Measurements from ENCODE around the gene DMRT3. TPM values are rescaled to one million over a fixed set of nuclear protein-coding genes. Genes with fewer than 3 reads are reported as not detected.

Gene DMRT3
- polyA plus RNA-seq, 1 experiment, result not detected

DNA sequence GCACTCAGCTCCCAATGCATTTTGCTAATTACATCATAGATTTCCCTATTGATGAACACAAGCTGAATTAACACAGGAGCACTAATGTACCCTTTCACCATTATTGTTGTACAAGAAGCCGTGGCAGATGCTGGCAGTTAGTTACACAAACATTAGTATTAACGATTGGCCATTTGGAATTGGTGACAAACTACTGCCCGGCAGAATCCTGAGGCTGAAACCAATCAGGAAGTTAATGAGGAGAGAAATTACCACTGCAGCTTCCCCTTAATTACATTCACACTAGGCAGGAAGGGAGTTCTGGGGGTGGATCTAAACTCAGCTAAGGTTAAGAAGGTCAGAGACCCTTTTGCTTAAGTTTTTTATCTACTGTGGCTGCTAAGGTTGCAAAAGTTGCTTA is 9.6 kb upstream of the DMRT3 start:
- Histone ChIP-seq H3K4me3 (ENCODE audit: low read depth, low read length) (no peak overlapping the region), H3K36me3 (ENCODE audit: control insufficient read depth, insufficient read depth, low read length) (no peaks in the 10 kb centered on the region), H3K27me3 (ENCODE audit: control insufficient read depth, insufficient read depth, low read length) (peaks cover 22% of the 10 kb centered on the region)
- no peak for DNase-seq (ENCODE audit: low read depth)
- TF ChIP-seq, protein P1, sequence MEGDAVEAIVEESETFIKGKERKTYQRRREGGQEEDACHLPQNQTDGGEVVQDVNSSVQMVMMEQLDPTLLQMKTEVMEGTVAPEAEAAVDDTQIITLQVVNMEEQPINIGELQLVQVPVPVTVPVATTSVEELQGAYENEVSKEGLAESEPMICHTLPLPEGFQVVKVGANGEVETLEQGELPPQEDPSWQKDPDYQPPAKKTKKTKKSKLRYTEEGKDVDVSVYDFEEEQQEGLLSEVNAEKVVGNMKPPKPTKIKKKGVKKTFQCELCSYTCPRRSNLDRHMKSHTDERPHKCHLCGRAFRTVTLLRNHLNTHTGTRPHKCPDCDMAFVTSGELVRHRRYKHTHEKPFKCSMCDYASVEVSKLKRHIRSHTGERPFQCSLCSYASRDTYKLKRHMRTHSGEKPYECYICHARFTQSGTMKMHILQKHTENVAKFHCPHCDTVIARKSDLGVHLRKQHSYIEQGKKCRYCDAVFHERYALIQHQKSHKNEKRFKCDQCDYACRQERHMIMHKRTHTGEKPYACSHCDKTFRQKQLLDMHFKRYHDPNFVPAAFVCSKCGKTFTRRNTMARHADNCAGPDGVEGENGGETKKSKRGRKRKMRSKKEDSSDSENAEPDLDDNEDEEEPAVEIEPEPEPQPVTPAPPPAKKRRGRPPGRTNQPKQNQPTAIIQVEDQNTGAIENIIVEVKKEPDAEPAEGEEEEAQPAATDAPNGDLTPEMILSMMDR (IDR thresholded peaks at IDR 0.05; ENCODE audit: insufficient read depth, low read depth, low read length), result no peak
- CTCF ChIA-PET, result interaction anchor here (0.7 to 1.1 kb wide), 2 partner anchors 16 to 36 kb away, joined by 3 to 5 read pairs; no protein-coding TSS in a partner anchor
- POLR2A ChIA-PET, result no interaction called here

DNA sequence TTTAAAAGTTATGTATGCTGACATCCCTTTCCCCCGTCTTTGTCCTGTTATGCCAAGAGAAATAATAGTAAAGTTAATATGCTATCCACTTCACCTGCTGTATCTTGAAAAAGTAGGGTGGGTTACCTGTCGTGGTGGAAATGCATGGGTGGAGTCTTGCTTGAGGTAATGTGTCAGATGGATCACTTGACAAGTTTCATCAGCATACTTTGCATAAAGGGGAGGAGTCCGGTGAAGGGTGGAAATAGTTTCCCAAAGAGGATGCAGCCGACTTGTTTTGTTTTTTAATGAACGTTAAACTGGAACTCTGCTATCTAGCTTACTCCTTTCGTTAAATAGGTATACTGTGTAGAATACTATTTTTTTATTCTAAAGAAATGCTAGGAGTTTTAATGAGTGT is 9.0 kb upstream of the DMRT3 start:
- Histone ChIP-seq H3K36me3 (ENCODE audit: control insufficient read depth, insufficient read depth, low read length) (no peaks in the 10 kb centered on the region), H3K4me3 (ENCODE audit: low read depth, low read length) (no peak overlapping the region), H3K27me3 (ENCODE audit: control insufficient read depth, insufficient read depth, low read length) (peaks cover 27% of the 10 kb centered on the region)
- CTCF ChIA-PET, result no interaction called here
- no peak for DNase-seq (ENCODE audit: low read depth)
- TF ChIP-seq, protein P1 (IDR thresholded peaks at IDR 0.05; ENCODE audit: insufficient read depth, low read depth, low read length), result no peak
- POLR2A ChIA-PET, result no interaction called here

DNA sequence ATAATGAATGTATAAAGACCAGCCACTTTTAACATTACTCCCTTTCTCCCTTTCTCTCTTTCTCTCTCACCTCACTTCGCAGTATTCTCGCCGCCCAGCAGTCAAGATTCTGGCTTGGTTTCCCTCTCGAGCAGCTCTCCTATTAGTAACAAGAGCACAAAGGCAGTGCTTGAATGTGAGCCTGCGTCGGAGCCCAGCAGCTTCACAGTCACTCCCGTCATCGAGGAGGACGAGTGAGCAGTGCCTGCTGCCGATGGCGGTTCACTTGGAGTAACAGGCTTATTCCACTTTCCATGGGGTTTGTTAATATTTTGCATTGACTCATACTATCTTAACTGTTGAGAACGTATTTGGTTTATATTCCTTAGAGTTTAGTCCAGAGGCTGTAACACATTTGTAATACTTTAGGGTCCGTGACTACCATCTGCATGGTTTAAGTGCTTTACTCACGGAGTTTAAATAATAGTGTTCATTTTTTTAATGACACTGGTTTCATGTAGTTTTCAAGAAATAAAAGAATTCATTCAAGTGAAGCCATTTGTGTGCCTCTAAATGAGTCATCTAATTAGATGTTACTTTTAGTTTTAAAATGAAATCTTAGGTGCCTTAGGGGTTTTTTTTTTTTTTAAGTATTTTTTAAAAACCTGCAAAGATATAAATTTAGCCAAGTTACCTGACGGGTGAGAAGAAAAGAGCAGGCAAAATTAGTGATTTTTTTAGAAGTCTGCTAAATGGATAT is 8.4 kb upstream of the DMRT3 start:
- H3K36me3 ChIP-seq (ENCODE audit: control insufficient read depth, insufficient read depth, low read length), result no peaks in the 10 kb centered on the region
- DNase-seq (ENCODE audit: low read depth), result no peak
- ChIA-PET POLR2A (no interaction called here), CTCF (no interaction called here)
- TF ChIP-seq, protein P1 (IDR thresholded peaks at IDR 0.05; ENCODE audit: insufficient read depth, low read depth, low read length), result no peak
- no peak overlapping the region for H3K4me3 ChIP-seq (ENCODE audit: low read depth, low read length)
- H3K27me3 ChIP-seq (ENCODE audit: control insufficient read depth, insufficient read depth, low read length), result peaks cover 33% of the 10 kb centered on the region

DNA sequence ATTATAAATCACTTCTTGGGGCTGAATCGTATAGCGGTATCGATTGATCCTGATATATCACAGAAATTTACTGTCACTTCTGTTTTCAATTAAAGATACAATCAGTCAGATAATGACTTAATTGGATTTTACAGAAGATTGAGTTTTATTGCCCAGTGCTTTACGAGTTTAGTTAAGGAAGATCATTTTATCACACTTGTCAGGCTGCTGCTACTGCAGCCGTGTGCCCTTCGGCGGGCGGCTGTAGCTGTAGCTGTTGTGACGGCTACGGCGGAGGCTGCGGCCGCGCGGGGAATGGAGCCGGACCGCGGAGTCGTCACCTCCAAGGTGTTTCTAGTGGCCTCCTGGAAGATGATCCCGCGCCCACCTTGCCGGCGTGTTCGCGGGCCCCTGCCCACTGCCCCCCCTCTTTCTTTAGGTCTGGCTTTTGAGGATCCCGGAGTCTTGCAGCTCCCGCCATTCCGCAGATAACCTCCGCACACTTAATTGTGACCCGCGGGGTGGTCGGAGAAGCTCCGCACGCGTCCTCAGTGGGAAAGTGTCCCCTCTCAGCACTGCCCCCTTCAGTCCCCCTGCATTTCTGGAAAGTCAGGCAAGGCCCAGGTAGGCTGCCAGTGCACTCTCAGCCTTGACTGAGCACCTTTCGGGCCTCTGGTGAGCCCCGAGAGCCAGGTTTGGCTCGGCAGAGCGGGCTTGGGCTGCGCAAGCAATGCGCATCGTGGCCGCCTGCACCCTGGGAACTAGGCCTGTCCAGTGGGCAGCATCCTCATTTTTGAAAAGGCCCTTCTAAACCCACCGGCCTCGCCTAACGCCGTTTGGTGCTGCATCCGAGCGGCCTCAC is 6.9 kb upstream of the DMRT3 start:
- ChIA-PET CTCF (no interaction called here), POLR2A (no interaction called here)
- no peak for DNase-seq (ENCODE audit: low read depth)
- TF ChIP-seq, protein P1 (IDR thresholded peaks at IDR 0.05; ENCODE audit: insufficient read depth, low read depth, low read length), result no peak
- Histone ChIP-seq H3K4me3 (ENCODE audit: low read depth, low read length) (no peak overlapping the region), H3K36me3 (ENCODE audit: control insufficient read depth, insufficient read depth, low read length) (no peaks in the 10 kb centered on the region), H3K27me3 (ENCODE audit: control insufficient read depth, insufficient read depth, low read length) (peaks cover 41% of the 10 kb centered on the region)

DNA sequence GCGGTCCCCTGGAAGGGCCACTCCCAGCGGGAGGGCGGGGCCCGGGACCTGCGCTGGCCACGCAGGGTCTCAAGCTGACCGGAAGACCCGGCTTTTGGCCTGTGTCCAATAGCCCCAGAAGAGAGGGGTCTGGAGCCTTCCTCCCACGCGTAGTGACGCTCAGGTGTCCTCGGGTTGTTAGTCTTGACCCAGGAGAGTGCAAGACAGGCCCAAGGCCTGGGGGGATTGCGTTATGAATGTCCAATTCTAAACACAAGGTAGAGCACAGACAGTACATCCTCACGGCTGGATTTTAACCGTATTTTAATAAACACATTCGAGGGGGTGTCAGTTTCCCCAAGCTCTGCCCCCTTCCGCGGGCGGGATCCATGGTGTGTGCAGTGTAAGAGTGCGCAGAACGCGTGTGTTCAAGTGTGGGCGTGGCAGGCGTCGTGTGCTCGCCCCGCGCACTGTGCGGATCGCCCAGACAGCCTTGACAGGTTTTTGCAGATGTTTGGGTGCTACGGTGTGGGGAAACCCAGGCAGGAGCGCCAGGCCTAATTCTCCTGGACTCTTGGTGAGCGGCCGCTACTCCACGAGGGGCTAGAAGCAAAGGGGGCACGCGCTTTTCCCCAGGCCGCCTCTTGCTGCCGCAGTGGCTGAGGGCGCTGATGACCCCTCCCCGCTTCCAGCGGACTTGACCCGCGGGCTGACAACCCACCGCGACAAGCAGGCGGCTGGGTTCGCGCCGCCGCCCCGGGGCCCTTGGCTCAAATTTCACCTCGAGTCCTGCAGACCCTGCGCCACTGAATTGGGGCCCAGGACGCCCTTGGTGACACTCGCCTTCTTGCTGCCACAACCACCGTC is 6.1 kb upstream of the DMRT3 start:
- peaks cover 45% of the 10 kb centered on the region for H3K27me3 ChIP-seq (ENCODE audit: control insufficient read depth, insufficient read depth, low read length)
- TF ChIP-seq, protein P1 (IDR thresholded peaks at IDR 0.05; ENCODE audit: insufficient read depth, low read depth, low read length), result no peak
- POLR2A ChIA-PET, result no interaction called here
- no peaks in the 10 kb centered on the region for H3K36me3 ChIP-seq (ENCODE audit: control insufficient read depth, insufficient read depth, low read length)
- CTCF ChIA-PET, result no interaction called here
- DNase-seq (ENCODE audit: low read depth), result no peak
- H3K4me3 ChIP-seq (ENCODE audit: low read depth, low read length), result no peak overlapping the region

Data from BJ (cell line).